Forelimb muscle (tissue), 1 donor: ENCODE measurements around the gene NEB. TPM values are rescaled to one million over a fixed set of nuclear protein-coding genes. Genes with fewer than 3 reads are reported as not detected.
"Not testable (repeated sequence)": the region's sequence is repeated elsewhere in the genome, so short reads cannot be mapped to it uniquely, and the experiment has no call there.

Source experiments
- DNase-seq: peaks from one replicate; pipeline ENCODE4 v3.0.0-alpha.2; 2013; ENCODE audit warnings: low read depth
- polyA plus RNA-seq: library from polyadenylated mRNA; unstranded; fragments of 120-200 nt; gene quantifications from one replicate; pipeline ENCODE4 v1.2.1, GENCODE V29; 2013; ENCODE audit not compliant: insufficient read length

Gene NEB
- polyA plus RNA-seq, 1 donor: 1,544 TPM

DNA sequence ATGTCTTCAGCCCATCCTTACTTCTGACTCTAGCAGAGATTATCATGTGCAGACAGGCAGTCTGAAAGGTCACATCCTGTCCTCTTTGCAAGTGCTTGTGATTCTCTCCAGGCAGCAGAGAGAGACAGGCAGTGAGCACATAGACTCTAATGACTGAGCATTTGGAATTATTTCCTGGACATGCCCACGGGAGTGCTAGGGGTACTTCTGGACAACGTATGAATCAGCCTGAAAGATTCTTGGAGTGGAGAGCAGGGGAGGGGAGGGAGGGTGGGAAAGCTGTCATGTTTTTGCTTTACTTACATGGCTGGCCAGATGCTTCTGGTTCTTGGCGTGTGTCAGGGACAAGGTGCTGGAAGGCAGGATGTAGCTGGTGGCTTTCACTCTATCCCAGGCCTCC, 174.0 kb downstream of the NEB start:
- DNase-seq: no peak

DNA sequence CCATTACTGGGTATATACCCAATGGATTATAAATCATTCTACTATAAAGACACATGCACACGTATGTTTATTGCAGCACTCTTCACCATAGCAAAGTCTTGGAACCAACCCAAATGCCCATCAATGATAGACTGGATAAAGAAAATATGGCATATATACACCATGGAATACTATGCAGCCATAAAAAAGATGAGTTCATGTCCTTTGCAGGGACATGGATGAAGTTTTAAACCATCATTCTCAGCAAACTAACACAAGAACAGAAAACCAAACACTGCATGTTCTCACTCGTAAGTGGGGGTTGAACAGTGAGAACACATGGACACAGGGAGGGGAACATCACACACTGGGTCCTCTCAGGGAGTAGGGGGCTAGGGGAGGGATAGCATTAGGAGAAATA, 174.8 kb downstream of the NEB start:
- not testable (repeated sequence) for DNase-seq

DNA sequence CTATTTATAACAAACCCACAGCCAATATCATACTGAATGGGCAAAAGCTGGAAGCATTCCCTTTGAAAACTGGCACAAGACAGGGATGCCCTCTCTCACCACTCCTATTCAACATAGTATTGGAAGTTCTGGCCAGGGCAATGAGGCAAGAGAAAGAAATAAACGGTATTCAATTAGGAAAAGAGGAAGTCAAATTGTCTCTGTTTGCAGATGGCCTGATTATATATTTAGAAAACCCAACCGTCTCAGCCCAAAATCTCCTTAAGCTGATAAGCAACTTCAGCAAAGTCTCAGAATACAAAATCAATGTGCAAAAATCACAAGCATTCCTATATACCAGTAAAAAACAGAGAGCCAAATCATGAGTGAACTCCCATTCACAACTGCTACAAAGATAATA, 176.4 kb downstream of the NEB start:
- DNase-seq: not testable (repeated sequence)

DNA sequence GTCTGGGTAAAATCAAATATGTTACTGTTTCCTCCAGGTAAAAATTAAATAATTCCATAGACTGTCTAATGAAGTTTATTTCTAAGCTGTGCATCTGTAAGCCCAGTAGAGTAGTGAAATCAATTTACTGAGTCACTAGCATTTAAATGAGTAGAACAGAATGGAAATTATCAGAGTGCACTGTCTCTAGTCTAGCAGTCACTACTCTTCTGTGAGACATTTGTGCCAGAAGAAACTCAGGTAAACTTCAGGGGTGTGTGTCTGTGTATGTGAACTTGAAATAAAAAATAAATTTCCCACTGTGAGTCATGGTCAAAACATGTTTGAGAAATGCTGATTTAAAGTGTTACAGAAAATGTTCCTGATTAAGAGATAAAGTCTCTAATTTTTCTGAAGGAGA, 178.2 kb downstream of the NEB start:
- DNase-seq: no peak

DNA sequence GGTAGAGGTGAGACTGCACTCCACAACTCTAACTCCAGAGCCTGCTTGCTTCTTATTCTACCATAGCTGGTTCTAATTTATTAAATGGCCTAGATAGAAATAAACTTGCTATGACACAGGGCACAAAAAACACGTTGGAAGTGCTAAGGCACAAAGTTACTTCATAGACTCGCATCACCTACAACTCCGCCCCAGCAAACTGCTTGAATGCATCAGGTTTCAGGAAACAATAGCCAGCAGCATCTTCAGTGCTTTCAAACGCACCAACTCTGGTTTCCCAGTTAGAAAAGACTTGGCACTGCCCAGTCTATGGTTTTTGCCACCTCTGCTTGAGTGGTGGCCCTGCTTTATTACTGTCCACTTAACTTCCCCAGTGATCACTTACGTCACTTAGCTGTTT, 182.0 kb downstream of the NEB start:
- DNase-seq: no peak

DNA sequence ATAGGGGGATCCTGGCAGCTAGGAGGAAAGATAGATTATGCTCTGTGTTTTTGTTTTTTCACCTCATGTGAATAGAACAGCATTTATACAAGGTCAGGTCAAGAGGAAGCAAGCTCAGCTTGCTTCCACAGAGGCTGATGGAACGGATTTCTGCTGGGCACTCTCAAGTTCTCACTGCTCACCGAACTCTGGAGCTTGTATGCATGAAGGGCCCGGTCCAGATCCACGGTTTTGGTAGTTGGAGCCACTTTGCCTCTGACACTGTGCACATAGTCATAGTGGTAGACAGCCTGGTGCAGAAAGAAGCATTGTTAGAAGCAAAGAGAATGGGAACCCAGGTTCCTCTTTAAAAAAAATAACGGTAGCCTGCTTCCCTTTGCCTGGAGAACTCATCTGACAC, 182.7 kb downstream of the NEB start:
- no peak for DNase-seq

DNA sequence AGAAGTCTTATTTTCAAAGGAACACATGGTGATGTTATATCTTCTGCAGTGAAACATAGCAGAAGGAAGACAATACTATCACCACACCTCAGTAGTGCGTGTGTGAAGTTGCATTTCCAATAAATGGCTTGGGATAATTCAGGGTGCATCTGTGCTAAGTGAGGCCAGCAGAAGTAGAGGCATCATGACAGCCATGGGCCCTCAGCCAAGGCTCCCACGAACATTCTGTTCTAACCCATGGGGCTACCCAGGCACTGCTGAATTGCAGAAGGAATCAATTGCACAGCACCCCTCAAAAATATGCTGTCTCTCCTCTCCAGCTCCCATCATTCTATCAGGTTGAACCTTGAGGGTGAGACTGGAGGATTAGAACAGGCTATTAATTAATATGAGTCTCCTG, 185.1 kb downstream of the NEB start:
- DNase-seq: no peak

DNA sequence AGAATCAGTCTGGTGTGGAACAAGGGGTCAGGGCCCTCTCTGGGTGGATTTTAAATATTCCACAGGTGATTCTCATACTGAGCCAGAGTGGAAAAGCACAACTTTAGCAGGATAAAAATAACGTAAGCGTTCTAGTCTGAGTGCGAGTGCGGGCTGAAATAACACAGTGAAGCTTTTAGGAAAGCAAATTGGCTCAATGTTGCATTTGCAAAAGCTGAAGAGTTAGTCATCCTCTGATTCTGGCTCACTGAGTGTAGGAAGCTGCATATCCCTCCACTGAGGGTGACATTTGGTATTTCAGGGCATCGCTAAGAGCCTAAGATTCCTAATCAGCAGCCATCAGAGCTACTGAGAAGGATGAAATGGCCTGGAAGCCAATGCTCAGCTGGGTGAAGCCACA, 189.8 kb downstream of the NEB start:
- no peak for DNase-seq

DNA sequence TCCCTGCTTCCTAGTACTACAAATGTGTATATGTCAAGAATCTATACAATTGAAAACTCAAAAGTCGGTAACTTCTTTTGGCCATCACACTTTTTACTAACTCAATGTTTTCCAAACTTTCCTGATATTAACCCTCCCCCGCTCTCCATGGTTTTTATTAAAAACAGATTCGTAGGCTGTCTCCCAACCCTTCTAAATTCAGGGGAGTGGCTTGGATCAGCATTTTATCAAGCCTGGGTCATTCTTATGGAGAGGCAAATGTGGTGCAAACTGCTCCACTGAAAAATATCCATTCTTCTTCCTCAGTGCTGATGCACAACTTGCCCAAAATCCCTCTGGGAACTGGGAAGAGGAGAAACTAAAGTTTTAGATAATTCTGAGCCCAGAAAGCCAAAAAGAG, 190.4 kb downstream of the NEB start:
- DNase-seq: no peak

DNA sequence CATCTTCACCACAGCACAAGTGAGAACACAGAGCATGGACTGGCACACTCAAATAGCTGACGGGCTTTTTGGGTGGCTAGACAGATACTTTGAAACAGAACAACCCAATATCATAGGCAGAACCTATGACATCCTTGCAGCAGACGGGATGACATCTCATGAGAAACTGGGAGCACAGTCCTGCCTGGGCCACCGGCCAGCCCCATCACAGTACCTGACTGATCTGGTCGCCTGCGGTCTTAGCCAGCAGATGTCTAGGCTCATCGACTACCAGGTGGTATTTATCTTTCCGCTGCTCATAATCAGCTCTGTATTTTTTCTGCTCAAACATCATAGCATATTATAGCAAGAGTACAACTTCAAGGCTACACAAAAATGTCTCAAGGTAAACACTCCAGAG, 200.3 kb downstream of the NEB start:
- no peak for DNase-seq

DNA sequence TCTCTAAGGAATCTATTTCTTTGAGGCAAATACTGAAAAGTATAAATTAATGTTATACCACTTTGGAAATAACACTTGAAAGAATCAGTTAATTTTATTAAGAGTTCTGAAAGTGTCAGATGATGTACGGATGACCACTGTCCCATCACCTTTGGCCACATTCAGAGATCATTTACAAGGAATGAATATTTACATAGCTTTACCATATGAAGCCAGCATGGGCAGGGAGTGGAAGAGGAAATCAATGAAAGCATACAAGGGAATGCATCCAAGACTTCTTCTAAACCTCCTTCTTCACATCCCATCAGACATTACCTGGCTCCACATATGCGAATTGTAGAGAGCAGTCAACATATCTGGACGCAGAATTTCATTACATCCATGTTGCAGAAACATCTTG, 201.1 kb downstream of the NEB start:
- no peak for DNase-seq

DNA sequence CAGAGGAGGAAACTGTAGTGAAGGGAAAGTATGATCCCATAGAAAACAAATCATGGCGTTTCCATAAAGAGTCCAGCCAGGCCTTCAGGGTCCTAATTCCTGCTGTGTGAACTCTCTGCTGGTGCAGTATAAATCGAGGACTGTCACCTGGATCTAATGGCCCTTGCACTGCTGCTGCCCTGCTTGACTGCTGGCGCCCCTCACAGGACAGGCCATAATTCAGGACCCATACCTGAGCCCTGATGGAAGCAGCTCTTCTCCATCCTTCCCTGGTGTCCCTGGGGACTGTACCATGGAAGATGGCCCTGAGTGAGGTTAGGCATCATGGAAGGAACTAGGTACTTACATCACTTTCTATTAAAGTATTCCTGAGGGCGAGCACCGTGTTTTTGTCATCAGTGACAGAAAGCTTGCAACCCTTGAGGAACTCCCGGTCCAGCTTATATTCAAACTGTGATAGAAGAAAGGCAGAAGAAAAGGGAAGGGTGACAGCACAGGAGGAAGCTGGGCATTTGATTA, 207.6 kb downstream of the NEB start:
- DNase-seq: no peak

DNA sequence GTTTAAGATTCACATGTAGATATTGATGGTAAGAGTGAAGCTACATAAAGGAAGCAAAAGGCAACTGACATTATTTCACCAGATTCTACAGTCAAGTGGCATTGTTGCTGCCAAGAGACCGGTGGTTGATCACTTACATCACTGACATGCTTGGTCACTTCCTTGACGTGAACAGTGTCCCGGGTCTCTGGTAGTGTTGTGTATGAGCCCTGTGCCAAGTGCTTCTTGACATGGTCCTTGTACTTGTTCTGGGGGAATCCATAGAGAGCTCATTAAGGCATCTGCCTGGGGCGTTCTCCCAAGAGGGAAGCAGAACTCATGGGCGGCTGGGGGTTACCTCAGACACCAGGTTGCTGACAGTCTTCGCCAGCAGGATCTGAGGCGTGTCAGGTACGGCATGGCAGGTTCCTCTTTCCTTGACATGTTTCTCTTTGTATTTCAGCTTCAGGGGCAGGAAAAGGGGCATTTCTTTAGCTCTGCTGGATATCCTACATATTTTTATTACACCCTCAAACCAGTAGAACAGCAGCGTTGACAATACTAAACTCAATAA, 208.4 kb downstream of the NEB start:
- DNase-seq: no peak

DNA sequence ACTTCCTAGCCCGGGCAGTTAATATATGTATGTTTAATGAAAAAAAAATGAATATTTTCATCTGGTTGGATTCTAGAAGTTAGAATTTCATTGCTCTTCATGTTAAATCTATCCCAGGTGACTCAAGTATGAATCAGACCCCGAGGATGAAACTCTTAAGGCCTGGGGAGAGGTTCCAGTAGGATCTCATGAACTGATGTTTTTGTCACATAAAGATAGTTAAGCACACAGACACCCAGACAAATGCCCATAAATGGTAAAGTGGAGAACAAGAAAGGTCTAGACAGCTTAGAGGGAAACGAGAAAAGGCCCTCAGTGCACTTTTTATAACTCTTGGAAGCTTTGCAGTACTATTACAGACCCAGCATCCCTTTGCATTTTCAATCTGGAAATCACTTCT, 210.4 kb downstream of the NEB start:
- no peak for DNase-seq

DNA sequence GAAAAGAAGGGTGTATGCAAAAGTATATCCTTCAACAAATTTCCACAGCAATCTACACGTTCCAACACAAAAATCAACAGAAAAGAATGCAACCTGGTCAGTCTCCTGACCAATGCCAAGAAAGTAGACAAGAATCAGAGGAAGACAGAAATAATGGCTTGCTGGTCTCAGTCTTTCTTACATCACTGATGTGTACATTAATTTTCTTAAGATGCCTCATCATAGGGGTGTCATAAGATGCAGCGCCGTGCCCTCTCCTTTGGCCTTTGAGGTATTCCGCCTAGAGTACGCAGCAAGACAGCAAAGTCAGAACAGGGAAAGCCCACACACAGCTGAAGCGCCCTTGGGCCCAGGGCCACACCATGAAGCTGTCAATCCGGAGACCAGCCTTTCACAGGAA, 211.7 kb downstream of the NEB start:
- no peak for DNase-seq

DNA sequence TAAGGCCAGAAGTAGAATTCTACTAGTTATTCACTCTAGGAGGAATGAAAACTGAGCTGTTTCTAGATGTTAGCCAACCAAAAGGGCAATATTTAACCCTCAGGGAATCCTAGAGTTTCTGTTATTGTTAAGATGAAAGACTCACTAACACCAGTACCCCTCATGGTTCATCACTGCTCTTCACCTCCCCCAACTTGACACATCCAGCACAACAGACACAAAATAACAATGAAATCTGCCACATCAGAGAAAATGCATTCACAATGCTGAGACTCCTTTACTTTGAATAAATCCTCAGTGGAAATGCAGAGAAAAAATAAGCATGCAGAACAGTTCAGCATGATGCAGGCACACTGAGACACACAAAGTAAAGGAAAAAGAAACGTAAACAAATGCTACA, 213.3 kb downstream of the NEB start:
- DNase-seq: no peak

DNA sequence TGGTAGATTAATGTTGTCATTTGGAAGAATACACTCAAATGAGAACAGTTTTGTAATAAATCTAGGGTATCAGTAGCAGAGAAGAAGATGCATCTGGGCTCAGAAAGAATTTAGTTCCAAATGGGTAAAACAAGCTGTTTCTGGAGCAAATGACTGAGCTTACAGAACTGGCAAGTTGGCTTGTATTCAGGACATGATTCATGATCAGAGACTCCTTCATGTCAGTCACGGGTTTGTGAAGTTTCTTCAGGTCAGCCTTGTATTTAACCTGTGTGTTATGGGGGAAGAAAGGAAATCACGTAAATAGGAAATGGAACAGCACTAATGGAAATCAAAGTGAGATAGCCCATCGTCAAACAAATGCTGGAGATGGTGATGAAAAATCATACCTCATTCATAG, 215.5 kb downstream of the NEB start:
- no peak for DNase-seq

DNA sequence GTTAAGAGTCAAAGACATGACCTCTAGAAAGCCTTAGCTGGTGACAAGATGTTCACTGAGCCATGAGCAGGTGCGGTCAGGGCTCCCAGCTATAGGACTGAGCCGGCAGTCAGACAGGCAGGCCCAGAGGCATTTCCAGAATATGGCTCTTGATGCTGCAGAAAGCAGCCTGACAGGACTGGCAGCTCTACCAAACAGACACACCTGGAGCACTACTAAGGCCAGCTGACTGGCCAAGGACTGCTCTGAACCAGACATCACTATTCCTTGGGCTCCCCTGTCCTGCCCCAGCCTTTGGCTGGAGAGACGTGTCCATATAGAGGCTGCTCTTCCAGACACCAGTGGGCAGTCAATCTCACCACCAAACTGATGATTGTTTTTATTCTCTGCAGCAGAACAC, 225.8 kb downstream of the NEB start:
- no peak for DNase-seq

DNA sequence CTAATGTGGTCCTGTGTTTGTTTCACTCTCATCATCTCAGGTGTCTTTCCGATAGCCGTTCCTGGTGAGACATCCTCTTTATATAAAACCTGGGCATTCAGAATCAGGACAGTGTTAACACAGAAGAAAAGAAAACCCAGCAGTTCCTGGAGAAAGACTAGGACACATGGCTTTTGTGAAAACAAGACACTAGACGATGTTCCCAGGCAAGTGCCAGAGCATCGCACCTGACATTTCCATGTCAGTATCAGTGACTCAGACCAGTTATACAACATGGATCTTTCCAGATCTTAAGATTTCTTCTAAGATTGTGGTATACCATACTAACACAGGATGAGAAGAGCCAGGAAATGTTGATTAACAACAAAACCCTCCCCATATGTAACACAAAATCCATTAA, 228.1 kb downstream of the NEB start:
- no peak for DNase-seq

DNA sequence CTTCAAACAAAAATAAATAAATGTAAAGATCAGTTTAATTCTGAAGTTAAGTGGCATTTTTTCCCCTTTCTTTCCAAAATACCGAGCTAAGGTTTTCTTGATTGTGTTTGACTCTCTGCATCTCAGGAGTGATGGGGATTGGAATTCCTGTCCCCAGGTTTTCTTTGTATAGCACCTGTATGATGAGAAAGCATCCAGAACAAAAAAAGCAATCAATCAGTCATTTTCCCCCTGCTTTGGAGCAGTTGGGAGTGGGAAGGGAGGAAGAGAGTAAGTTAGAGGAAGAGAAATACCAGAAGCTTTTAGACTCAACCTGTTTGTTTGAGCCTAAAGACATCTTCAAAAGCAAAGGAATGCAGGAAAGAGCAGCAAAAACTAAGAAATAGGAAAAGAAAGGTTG, 236.1 kb downstream of the NEB start:
- DNase-seq: no peak

DNA sequence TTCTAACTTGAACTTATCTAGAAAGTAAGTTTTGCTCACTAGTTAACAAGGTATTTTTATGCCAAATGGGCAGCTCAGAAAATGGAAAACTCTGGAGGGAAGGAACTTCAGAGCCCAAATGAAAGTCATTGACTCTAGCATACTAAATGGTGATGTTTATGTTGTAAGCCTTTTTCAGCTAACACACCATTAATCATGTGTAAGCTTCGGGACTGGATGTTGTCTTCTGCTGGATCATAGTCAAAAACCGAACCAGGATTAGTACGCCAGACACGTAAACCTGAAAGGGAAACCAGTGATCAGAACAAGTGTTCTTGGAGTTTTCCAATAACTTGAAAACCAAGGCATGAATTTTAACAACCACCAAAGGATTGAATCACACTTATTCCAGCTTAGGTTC, 242.8 kb downstream of the NEB start:
- no peak for DNase-seq

DNA sequence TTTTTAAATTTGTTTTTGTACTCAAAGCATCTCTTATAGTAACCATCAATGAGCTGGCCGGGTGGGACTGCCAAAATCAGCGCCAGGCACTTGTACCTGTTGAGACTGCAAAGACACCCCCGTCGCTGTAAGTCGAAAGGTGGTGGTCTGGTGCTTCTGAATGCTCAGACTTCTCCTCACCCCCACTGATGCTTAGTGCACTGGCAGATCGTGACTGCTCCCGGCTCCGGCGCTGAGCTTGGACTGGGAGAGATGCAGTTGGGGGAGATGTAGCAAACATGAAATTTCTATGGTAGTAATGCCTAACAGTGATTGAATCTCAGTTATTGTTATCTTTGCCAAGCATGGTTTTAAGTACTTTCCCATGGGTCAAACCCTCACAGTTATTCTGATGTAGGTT, 244.0 kb downstream of the NEB start:
- no peak for DNase-seq

DNA sequence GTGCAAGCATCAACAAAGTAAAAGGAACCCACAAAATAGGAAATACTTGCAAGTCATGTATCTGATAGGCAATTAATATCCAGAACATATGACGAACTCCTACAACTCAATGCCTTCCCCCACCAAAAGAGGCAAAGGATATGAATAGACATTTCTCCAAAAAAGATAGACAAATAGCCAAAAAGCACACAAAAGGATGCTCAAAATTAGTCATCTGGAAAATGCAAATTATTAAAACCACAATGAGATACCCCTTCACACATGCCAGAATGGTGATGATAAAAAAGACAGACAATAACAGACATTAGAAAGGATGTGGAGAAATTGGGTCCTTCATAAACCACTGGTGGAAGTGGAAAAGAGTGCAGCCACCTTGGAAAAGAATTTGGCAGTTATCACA, 248.2 kb downstream of the NEB start:
- no peak for DNase-seq

DNA sequence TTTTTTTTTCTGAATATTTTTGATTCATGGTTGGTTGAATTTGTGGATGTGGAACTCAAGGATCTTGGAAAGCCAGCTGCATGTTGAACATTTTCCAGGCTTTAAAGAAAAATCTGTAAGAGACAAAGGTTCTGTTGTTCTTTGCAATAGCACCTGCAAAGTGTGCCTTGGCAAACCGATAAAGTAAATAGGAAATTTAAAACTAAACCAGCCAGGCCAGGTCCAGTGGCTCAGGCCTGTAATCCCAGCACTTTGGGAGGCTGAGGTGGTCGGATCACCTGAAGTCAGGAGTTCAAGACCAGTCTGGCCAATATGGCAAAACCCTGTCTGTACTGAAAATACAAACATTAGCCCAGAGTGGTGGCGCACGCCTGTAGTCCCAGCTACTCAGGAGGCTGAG, 250.2 kb downstream of the NEB start:
- DNase-seq: no peak

DNA sequence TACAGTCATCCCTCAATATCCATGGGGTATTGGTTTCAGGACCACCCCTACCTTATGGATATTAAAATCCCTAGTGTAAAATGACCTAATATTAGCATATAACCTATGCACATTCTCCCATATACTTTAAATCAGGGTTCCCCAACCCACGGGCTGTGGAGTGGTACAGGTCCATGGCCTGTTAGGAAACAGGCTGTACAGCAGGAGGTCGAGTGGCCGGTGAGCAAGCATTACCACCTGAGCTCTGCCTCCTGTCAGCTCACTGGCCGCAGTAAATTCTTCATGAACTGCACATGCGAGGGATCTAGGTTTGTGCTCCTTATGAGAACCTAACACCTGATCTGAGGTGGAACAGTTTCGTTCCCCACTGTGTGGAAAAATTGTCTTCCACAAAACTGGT, 250.7 kb downstream of the NEB start:
- DNase-seq: no peak
